ENCODE data around the gene CPA2. TPM values are rescaled to one million over a fixed set of nuclear protein-coding genes. Genes with fewer than 3 reads are reported as not detected.

The CPA2 gene
- total and polyA plus RNA-seq, 5 donors = 0.05 to 0.67 TPM; not detected in 3

GRCh38 chr7:130254555-130254954, 12.1 kb upstream of the CPA2 start:
- Histone ChIP-seq H3K4me1 (ENCODE audit: control insufficient read depth, insufficient read depth, low read length) (no peaks in the 10 kb centered on the region), H3K27ac (ENCODE audit: low read length) (no peak overlapping the region), H3K9me3 (ENCODE audit: control insufficient read depth, low read length) (peaks cover 3% of the 10 kb centered on the region), H3K4me3 (ENCODE audit: low read length) (no peak overlapping the region), H3K27me3 (ENCODE audit: control insufficient read depth, insufficient read depth) (no peaks in the 10 kb centered on the region)
- 75% methylated on average over 6 of the region's 6 CpGs for WGBS
- ATAC-seq (no peak), DNase-seq (no peak)
- intact Hi-C loops (cut with DNase I) = no loop called here

- WGBS = 89% methylated on average over 2 of the region's 2 CpGs
- ATAC-seq (no peak), DNase-seq (no peak)
- peaks cover 5% of the 10 kb centered on the region for H3K9me3 ChIP-seq (ENCODE audit: control insufficient read depth, low read length)
- H3K4me1 ChIP-seq (ENCODE audit: control insufficient read depth, insufficient read depth, low read length) = no peaks in the 10 kb centered on the region
- intact Hi-C loops (cut with DNase I) = no loop called here
- H3K27me3 ChIP-seq (ENCODE audit: control insufficient read depth, insufficient read depth) = no peaks in the 10 kb centered on the region
- no peak overlapping the region for H3K4me3 ChIP-seq (ENCODE audit: low read length)
- H3K27ac ChIP-seq (ENCODE audit: low read length) = no peak overlapping the region
Measured at GRCh38 chr7:130256704-130257103, 10.0 kb upstream of the CPA2 start.

- Histone ChIP-seq H3K27ac (ENCODE audit: low read length) (no peak overlapping the region), H3K4me3 (ENCODE audit: low read length) (no peak overlapping the region), H3K9me3 (ENCODE audit: control insufficient read depth, low read length) (peaks cover 5% of the 10 kb centered on the region), H3K27me3 (ENCODE audit: control insufficient read depth, insufficient read depth) (no peaks in the 10 kb centered on the region), H3K4me1 (ENCODE audit: control insufficient read depth, insufficient read depth, low read length) (no peaks in the 10 kb centered on the region)
- 64% methylated on average over 1 of the region's 1 CpG for WGBS
- intact Hi-C loops (cut with DNase I) = no loop called here
- DNase-seq (no peak), ATAC-seq (no peak)
Measured at GRCh38 chr7:130258494-130259078, 8.1 kb upstream of the CPA2 start.

GRCh38 chr7:130262448-130262847, 4.2 kb upstream of the CPA2 start:
- 63% methylated on average over 2 of the region's 2 CpGs for WGBS

GRCh38 chr7:130263130-130263529, 3.5 kb upstream of the CPA2 start:
- Histone ChIP-seq H3K4me1 (ENCODE audit: control insufficient read depth, insufficient read depth, low read length) (no peaks in the 10 kb centered on the region), H3K4me3 (ENCODE audit: low read length) (no peak overlapping the region), H3K27me3 (ENCODE audit: control insufficient read depth, insufficient read depth) (no peaks in the 10 kb centered on the region), H3K27ac (ENCODE audit: low read length) (no peak overlapping the region), H3K9me3 (ENCODE audit: control insufficient read depth, low read length) (peaks cover 2% of the 10 kb centered on the region)
- no peak for ATAC-seq
- 59% methylated on average over 2 of the region's 2 CpGs for WGBS
- intact Hi-C loops (cut with DNase I) = no loop called here
- no peak for DNase-seq

More at GRCh38 chr7:130262448-130262847, 4.2 kb upstream of the CPA2 start:
- ATAC-seq (no peak), DNase-seq (no peak)
- H3K27ac ChIP-seq (ENCODE audit: low read length) = no peak overlapping the region
- intact Hi-C loops (cut with DNase I) = no loop called here
- H3K4me3 ChIP-seq (ENCODE audit: low read length) = no peak overlapping the region
- no peaks in the 10 kb centered on the region for H3K27me3 ChIP-seq (ENCODE audit: control insufficient read depth, insufficient read depth)
- peaks cover 2% of the 10 kb centered on the region for H3K9me3 ChIP-seq (ENCODE audit: control insufficient read depth, low read length)
- H3K4me1 ChIP-seq (ENCODE audit: control insufficient read depth, insufficient read depth, low read length) = no peaks in the 10 kb centered on the region

GRCh38 chr7:130266961-130267321, 278 bp downstream of the CPA2 start:
- intact Hi-C loops (cut with DNase I) = no loop called here
- 88% methylated on average over 1 of the region's 1 CpG for WGBS
- DNase-seq (no peak), ATAC-seq (no peak)
- Histone ChIP-seq H3K9me3 (ENCODE audit: control insufficient read depth, low read length) (no peaks in the 10 kb centered on the region), H3K4me1 (ENCODE audit: control insufficient read depth, insufficient read depth, low read length) (no peaks in the 10 kb centered on the region), H3K4me3 (ENCODE audit: low read length) (no peak overlapping the region), H3K27ac (ENCODE audit: low read length) (no peak overlapping the region), H3K27me3 (ENCODE audit: control insufficient read depth, insufficient read depth) (no peaks in the 10 kb centered on the region)

- Histone ChIP-seq H3K27me3 (ENCODE audit: control insufficient read depth, insufficient read depth) (no peaks in the 10 kb centered on the region), H3K4me3 (ENCODE audit: low read length) (no peak overlapping the region), H3K4me1 (ENCODE audit: control insufficient read depth, insufficient read depth, low read length) (peaks cover 5% of the 10 kb centered on the region), H3K9me3 (ENCODE audit: control insufficient read depth, low read length) (no peaks in the 10 kb centered on the region), H3K27ac (ENCODE audit: low read length) (no peak overlapping the region)
- 76% methylated on average over 6 of the region's 6 CpGs for WGBS
- intact Hi-C loops (cut with DNase I) = no loop called here
- ATAC-seq (no peak), DNase-seq (no peak)
Measured at GRCh38 chr7:130268463-130269317, 2.0 kb downstream of the CPA2 start.

- no peak for DNase-seq
- Histone ChIP-seq H3K27me3 (ENCODE audit: control insufficient read depth, insufficient read depth) (no peaks in the 10 kb centered on the region), H3K9me3 (ENCODE audit: control insufficient read depth, low read length) (no peaks in the 10 kb centered on the region), H3K4me3 (ENCODE audit: low read length) (no peak overlapping the region), H3K4me1 (ENCODE audit: control insufficient read depth, insufficient read depth, low read length) (peaks cover 5% of the 10 kb centered on the region), H3K27ac (ENCODE audit: low read length) (no peak overlapping the region)
- no peak for ATAC-seq
- 71% methylated on average over 1 of the region's 1 CpG for WGBS
- intact Hi-C loops (cut with DNase I) = no loop called here
Measured at GRCh38 chr7:130269318-130269694, 2.6 kb downstream of the CPA2 start.

GRCh38 chr7:130270947-130271800, 4.5 kb downstream of the CPA2 start:
- no peaks in the 10 kb centered on the region for H3K27me3 ChIP-seq (ENCODE audit: control insufficient read depth, insufficient read depth)
- WGBS = 87% methylated on average over 12 of the region's 12 CpGs
- H3K27ac ChIP-seq (ENCODE audit: low read length) = no peak overlapping the region
- intact Hi-C loops (cut with DNase I) = no loop called here
- peaks cover 5% of the 10 kb centered on the region for H3K4me1 ChIP-seq (ENCODE audit: control insufficient read depth, insufficient read depth, low read length)
- ATAC-seq (peak in 1 of 2 donors; percentile 20), DNase-seq (no peak)
- H3K4me3 ChIP-seq (ENCODE audit: low read length) = no peak overlapping the region
- H3K9me3 ChIP-seq (ENCODE audit: control insufficient read depth, low read length) = no peaks in the 10 kb centered on the region

GRCh38 chr7:130272381-130273080, 5.9 kb downstream of the CPA2 start:
- intact Hi-C loops (cut with DNase I) = no loop called here

More at GRCh38 chr7:130272381-130273080, 5.9 kb downstream of the CPA2 start:
- DNase-seq = peak in 1 of 3 donors; percentile 63
- 38% methylated on average over 23 of the region's 23 CpGs for WGBS
- Histone ChIP-seq H3K4me3 (ENCODE audit: low read length) (peak overlapping the region; percentile 34), H3K9me3 (ENCODE audit: control insufficient read depth, low read length) (no peaks in the 10 kb centered on the region), H3K4me1 (ENCODE audit: control insufficient read depth, insufficient read depth, low read length) (peaks cover 5% of the 10 kb centered on the region), H3K27me3 (ENCODE audit: control insufficient read depth, insufficient read depth) (no peaks in the 10 kb centered on the region), H3K27ac (ENCODE audit: low read length) (no peak overlapping the region)
- ATAC-seq = peak; percentile 56 to 71
